Measurements from ENCODE around the gene NUP107. TPM values are rescaled to one million over a fixed set of nuclear protein-coding genes. Genes with fewer than 3 reads are reported as not detected.

The NUP107 gene
- total RNA-seq, 6 experiments from 2014 or later, result 9.6 to 17.7 (median 11.9) TPM

DNA sequence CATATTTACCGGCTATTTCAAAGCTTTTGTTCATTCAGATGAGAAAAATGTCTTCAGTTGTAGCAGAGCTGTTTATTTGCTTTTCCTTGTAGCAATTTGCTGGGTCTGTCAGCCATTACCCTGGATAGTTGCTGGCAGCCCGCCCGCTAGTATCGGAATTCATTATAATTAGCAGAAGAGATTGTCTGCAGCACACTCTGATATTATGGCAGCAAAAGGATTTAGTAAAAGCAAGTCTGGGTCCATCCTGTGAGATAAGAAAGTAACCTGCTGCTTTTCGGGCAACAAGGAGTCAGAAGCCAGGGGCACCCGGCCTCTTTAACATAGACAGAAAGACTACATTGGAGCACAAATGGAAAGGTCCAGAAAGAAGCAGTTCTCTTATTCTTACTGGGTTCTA is 53.1 kb downstream of the NUP107 start:
- Histone ChIP-seq H3K9me3 (no peaks in the 10 kb centered on the region), H3K36me3 (peaks cover 0 to 12% (median 0%) of the 10 kb centered on the region in 4 donors), H3K4me3 (no peak overlapping the region), H3K27ac (no peak overlapping the region), H3K4me1 (no peaks in the 10 kb centered on the region), H3K27me3 (no peaks in the 10 kb centered on the region)
- intact Hi-C loops (cut with DNase I), result no loop called here
- DNase-seq (no peak), ATAC-seq (no peak)
- TF ChIP-seq, protein P1, sequence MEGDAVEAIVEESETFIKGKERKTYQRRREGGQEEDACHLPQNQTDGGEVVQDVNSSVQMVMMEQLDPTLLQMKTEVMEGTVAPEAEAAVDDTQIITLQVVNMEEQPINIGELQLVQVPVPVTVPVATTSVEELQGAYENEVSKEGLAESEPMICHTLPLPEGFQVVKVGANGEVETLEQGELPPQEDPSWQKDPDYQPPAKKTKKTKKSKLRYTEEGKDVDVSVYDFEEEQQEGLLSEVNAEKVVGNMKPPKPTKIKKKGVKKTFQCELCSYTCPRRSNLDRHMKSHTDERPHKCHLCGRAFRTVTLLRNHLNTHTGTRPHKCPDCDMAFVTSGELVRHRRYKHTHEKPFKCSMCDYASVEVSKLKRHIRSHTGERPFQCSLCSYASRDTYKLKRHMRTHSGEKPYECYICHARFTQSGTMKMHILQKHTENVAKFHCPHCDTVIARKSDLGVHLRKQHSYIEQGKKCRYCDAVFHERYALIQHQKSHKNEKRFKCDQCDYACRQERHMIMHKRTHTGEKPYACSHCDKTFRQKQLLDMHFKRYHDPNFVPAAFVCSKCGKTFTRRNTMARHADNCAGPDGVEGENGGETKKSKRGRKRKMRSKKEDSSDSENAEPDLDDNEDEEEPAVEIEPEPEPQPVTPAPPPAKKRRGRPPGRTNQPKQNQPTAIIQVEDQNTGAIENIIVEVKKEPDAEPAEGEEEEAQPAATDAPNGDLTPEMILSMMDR (IDR thresholded peaks at IDR 0.05), result no peak
- TF ChIP-seq POLR2A (IDR thresholded peaks at IDR 0.05), result no peak
- WGBS (ENCODE audit: insufficient coverage, low coverage, low lambda C conversion rate, missing lambda C conversion rate), result 76% methylated on average over 6 of the region's 6 CpGs

DNA sequence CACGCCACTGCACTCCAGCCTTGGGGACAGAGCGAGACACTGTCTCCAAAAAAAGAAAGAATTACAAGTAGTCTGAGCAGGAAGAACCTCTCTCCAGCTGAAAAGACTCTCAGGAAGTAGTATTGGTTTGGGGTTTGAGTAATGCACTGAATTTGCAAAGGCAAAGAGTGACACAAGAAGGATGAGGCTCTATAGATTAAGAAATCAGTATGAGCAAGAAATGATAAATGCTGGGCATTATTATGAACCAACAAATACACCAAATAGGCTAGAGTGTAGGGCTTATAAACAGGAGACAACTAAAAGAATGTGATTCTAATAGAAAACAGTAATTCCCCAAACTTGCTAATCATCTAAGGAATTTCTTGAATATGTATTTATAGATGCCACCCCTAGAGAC is 56.6 kb downstream of the NUP107 start:
- DNase-seq, result no peak
- Histone ChIP-seq H3K9me3 (no peaks in the 10 kb centered on the region), H3K36me3 (no peaks in the 10 kb centered on the region), H3K4me3 (no peak overlapping the region), H3K4me1 (peaks cover 0 to 14% (median 6%) of the 10 kb centered on the region in 4 donors), H3K27ac (no peak overlapping the region), H3K27me3 (no peaks in the 10 kb centered on the region)
- WGBS (ENCODE audit: insufficient coverage, low coverage, low lambda C conversion rate, missing lambda C conversion rate), result 93% methylated on average over 2 of the region's 2 CpGs
- no peak for ATAC-seq
- intact Hi-C loops (cut with DNase I), result no loop called here
- TF ChIP-seq POLR2A (IDR thresholded peaks at IDR 0.05), result no peak
- TF ChIP-seq, protein P1 (IDR thresholded peaks at IDR 0.05), result no peak

DNA sequence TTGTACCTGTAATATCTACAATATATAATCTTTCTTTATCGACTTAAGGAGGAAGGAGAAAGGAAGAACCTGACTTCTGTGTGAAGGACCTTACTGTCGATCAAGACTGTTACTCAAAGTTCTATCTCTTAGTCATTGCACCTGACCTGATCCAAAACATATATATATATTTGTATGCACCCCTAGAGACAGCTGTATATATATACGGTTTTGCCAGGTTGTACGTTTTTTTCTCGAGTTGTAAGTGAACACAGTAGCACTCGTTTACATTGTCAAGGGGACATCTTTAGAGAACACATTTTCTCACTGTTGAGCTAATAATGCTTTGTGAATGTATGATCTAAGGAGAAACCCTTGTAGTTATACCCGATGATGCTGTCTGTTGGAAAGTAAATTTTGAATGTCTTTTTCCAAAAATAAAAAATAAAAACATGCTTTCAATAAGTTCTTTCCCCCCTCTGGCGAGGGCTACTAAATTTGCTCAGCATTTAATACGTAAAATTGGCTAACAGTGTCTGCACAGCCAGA is 58.7 kb downstream of the NUP107 start:
- TF ChIP-seq, protein P1 (IDR thresholded peaks at IDR 0.05), result no peak
- TF ChIP-seq POLR2A (IDR thresholded peaks at IDR 0.05), result no peak
- no peaks in the 10 kb centered on the region for H3K27me3 ChIP-seq
- H3K9me3 ChIP-seq, result no peaks in the 10 kb centered on the region
- WGBS (ENCODE audit: insufficient coverage, low coverage, low lambda C conversion rate, missing lambda C conversion rate), result 31% methylated on average over 9 of the region's 9 CpGs
- DNase-seq, result no peak
- peak overlapping the region; percentile 76 to 84 (median 80) for H3K4me3 ChIP-seq
- peaks cover 0 to 1% (median 0%) of the 10 kb centered on the region in 4 donors for H3K36me3 ChIP-seq
- intact Hi-C loops (cut with DNase I), result no loop called here
- peak; percentile 0 to 10 (median 2) for ATAC-seq
- H3K27ac ChIP-seq, result peak overlapping the region; percentile 28 to 80 (median 66)
- peaks cover 0 to 14% (median 6%) of the 10 kb centered on the region in 4 donors for H3K4me1 ChIP-seq

DNA sequence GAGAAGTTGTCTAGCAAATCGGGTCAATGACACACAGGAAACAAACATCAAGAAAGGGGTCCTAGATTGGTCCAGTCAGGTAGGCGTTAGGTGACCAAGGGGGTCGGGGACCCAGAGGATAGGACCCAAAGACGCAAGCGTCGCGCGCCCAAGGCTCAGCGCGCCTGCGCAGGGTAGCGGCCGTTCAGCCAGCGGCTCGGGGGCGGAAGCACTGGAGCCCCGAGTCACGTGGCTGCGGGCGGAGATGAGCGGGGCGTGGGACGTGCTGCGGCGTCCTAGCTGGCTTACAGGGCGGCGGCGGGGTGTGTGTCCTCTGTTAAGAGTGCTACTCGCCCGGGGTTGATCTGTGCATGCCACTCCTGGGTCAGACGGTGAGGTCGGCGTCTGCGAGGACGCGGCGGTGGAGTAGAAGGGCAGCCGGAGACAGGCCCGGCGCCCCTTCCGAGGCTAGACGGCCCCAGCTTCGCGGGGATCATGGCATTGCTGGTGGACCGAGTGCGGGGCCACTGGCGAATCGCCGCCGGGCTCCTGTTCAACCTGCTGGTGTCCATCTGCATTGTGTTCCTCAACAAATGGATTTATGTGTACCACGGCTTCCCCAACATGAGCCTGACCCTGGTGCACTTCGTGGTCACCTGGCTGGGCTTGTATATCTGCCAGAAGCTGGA is 59.3 kb downstream of the NUP107 start, which contains the start of gene SLC35E3:
Gene SLC35E3 (plus strand): TSS at position 273 of the 668 bp plus-strand sequence. CDS start 202 bp downstream, at position 475.
- intact Hi-C loops (cut with DNase I), result no loop called here
- peaks cover 0 to 14% (median 6%) of the 10 kb centered on the region in 4 donors for H3K4me1 ChIP-seq
- no peaks in the 10 kb centered on the region for H3K27me3 ChIP-seq
- peak; percentile 89 for TF ChIP-seq POLR2A (IDR thresholded peaks at IDR 0.05)
- TF ChIP-seq, protein P1 (IDR thresholded peaks at IDR 0.05), result no peak
- WGBS (ENCODE audit: insufficient coverage, low coverage, low lambda C conversion rate, missing lambda C conversion rate), result 0% methylated on average over 8 of the region's 52 CpGs
- peaks cover 0 to 4% (median 0%) of the 10 kb centered on the region in 4 donors for H3K36me3 ChIP-seq
- H3K9me3 ChIP-seq, result no peaks in the 10 kb centered on the region
- H3K27ac ChIP-seq, result peak within 1 kb of the TSS; percentile 28 to 80 (median 66)
- peak within 1 kb of the TSS; percentile 76 to 84 (median 80) for H3K4me3 ChIP-seq
- DNase-seq (peak; percentile 96 to 98 (median 97)), ATAC-seq (peak; percentile 99)

Measured in right lobe of liver (tissue), 6 donors.